GM18873 (cell line): Measurements from ENCODE around the gene TCP1.
A peak's percentile ranks its signal among the peaks of the same experiment; 100 is the strongest.
"Not testable (repeated sequence)": the region's sequence is repeated elsewhere in the genome, so short reads cannot be mapped to it uniquely, and the experiment has no call there.

Experiments
- ATAC-seq: cut with Tn5 transposase; IDR thresholded peaks from one replicate; pipeline ENCODE4 v1.9.1; 2021; ENCODE audit warnings: mild to moderate bottlenecking, moderate library complexity, moderate number of reproducible peaks; ENCODE audit not compliant: unreplicated experiment, low FRiP score

TCP1 gene

GRCh38 chr6:159789377-159790148 is at the start of gene TCP1:
Gene TCP1 (minus strand): TSS chr6:159789602. CDS start chr6:159789468, 134 bp downstream.
- peak; percentile 77 for ATAC-seq

DNA sequence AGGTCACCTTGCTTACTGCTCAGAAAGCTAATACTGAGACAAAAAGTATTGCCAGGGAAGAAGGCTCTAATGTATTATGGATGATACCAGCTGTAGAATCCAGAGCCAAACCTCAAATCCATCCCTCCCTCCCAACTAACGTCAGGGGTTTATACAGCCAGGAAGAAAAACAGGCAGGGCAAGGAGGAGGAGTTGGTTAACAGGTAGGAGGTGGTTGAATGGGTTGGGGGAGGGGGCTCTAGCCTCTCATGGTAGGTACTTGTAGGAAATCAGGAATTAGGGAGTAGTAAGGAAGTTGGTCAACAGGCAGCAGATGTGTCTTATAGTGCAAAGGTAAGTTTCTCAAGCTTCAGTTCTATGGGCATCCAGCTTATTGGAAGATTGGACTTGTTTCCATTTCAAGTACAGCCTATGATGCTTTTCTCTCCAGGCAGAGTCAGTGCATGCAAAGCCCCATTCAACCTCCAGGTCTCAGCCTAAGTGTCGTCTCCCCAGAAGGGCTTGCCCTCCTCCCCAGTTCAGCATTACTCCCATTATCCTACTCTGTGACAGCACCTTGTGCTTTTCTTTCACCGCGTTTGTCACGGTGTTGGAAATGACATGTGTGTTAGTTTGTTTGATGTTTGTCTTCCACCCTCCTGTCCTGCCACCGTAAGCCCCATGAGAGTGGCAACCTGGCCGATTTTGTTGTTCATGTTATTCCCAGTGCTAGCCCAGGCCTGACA is 48.8 kb upstream of the TCP1 start:
- ATAC-seq, result no peak

DNA sequence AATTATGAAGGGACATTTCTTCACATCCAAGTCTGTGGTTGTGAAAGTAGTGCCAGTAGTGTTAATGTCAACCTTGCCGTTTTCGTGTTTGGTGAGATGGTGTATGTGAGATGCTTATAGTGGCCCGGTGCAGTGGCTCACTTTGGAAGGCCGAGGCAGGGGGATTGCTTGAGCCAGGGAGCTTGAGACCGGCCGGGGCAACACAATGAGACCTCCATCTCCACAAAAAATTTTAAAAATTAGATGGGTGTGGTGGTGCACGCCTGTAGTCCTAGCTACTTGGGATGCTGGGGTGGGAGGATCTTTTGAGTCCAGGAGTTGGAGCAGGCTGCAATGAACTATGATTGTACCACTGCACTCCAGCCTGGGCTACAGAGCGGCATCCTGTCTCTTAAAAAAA is 48.1 kb upstream of the TCP1 start:
- no peak for ATAC-seq

GRCh38 chr6:159836718-159837490 is 47.5 kb upstream of the TCP1 start:
- no peak for ATAC-seq

DNA sequence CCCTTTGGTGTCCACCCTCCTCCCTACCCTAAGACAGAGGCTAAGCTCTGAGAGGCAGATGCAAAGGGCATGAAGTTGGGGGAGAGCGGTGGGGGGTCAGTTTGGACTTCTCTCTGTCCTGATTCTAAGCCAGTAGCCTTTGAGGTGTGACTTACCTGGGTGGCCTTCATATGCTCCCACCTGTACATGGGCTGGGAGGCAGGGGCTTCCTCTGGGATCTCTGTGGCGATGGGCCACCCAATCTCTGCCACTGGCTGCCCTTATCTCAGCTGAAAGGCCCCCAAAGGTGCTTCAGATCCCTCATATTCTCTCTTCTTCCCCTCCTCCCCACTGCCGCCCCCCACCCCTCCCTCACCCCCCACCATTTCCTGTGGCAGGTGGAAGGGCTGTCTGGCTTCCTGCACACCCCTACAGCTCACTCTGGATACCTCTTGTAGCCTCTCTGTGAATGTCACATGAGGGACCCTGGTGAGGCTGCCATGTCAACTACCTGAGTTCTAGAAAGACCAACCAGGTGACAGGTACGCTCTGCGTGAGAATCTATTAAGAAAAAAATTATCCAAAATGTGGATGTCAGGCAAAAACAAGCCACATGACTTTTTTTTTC is 44.7 kb upstream of the TCP1 start:
- no peak for ATAC-seq

DNA sequence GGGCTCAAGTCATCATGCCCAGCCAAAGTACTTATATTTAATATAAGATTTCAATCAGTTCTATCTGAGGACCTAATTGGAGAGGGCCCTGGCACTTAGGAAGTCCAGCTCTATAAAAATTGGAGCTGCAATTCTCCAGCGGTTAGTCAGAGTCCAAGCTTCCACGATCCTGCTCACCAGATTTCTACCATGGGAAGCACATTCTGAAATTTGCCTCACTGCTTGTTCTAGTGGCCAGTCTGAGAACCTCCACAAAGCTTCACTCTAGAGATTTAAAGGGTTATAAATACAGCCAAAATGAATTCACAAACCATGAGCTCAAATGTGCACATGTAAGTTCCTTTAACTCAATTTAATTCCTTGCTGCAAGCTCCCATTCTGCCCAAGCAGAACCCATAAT is 44.2 kb upstream of the TCP1 start:
- ATAC-seq, result no peak

DNA sequence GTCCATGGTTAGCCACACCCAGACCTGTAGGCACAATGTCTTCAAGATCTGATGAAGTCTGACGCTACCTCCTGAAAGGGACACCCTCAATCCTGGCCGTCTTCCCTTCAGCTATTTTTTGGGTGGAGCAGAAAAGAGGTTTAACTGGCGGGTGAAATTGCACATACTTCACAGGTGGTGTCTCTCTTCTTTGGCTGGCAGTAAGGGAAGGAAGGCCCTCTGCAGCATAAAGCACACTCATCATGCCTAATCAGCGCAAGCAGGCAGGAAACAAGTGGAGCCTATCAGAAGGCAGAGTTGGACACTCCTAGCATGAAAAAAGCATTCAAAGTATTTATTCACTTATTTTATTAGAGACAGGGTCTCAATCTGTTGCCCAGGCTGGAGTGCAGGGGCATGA is 43.5 kb upstream of the TCP1 start:
- no peak for ATAC-seq

- ATAC-seq, result no peak
These were observed 41.9 kb upstream of the TCP1 start for GRCh38 chr6:159831373-159831679.

- ATAC-seq, result no peak
These were observed 41.3 kb upstream of the TCP1 start for GRCh38 chr6:159830501-159831372.

DNA sequence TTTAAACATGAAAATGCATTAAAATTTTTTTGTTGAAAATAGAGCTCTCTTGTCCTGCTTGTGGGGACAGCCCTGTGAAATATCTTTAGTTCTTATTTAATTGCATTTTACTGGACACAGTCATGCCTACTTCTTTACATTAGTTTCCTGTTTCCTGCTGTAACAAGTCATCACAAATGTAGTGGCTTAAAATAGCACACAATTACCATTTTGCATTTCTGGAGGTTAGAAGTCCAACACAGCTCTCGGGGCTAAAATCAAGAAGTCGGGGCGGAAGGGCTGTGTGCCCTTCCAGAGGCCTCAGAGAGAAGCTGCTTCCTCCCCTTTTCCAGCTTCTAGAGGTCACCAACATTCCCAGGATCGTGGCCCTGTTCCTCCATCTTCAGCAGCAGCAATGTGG is 40.1 kb upstream of the TCP1 start:
- no peak for ATAC-seq

- ATAC-seq, result no peak
These were observed 38.7 kb upstream of the TCP1 start for GRCh38 chr6:159828074-159828473.

DNA sequence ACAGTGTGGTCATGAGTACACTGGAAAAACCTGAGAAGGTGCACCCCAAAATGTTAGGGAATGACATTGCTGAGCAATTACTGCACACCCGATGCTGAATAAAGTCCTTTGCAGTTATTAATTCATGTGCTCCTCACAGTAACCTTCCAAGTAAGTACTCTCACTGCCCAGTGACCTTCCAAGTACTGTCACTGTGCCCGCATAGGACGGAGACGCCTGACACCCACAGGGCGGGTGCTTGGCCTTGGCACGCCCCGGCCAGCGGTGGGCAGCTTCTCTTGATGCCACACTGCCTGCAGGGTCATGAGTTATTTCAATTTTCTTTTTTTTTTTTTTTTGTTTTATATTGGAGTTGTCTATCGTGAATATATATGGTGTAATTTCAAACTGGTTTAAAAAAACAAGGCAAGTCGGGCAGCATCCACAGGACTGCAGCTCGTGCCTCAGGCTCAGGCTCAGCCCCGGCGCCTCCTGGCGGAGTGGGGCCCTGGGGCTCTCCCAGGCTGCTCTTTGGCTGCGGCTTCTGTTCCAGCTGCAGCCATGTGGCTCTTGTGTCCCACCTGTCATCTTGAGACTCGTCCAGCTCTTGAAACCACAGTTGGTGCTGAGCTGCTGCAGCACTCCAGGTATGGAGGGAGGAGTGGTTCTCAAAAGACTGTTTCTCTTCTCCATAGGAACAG is 37.7 kb upstream of the TCP1 start:
- no peak for ATAC-seq

- ATAC-seq, result no peak
These were observed 36.6 kb upstream of the TCP1 start for GRCh38 chr6:159826004-159826403.

DNA sequence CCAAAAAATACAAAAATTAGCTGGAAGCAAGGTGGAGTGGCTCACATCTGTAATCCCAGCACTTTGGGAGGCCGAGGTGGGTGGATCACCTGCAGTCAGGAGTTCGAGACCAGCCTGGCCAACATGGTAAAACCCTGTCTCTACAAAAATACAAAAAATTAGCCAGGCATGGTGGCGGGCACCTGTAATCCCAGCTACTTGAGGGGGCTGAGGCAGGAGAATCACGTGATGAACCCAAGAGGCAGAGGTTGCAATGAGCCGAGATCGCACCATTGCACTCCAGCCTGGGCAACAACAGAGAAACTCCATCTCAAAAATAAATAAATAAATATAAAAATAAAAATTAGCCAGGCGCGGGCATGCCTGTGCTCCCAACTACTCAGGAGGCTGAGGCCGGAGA is 35.3 kb upstream of the TCP1 start:
- not testable (repeated sequence) for ATAC-seq

DNA sequence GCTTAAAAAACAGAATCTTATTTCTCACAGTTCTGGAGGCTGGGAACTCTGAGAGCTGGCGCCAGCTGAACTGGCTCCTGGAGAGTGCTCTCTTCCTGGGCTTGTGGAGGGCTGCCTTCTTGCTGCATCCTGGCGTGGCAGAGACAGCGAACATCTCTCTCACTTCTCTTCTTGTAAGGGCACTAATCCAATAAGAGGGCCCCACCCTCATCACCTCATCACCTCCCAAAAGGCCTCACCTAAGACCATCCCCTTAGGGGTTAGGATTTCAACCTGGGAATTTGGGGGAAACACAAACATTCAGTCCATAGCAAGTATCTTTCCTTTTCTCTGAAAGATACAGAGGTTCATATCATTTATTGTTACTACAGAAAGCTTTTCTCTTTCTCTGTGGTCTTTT is 34.6 kb upstream of the TCP1 start:
- ATAC-seq, result no peak

- ATAC-seq, result no peak
These were observed 32.3 kb upstream of the TCP1 start for GRCh38 chr6:159821726-159822125.

DNA sequence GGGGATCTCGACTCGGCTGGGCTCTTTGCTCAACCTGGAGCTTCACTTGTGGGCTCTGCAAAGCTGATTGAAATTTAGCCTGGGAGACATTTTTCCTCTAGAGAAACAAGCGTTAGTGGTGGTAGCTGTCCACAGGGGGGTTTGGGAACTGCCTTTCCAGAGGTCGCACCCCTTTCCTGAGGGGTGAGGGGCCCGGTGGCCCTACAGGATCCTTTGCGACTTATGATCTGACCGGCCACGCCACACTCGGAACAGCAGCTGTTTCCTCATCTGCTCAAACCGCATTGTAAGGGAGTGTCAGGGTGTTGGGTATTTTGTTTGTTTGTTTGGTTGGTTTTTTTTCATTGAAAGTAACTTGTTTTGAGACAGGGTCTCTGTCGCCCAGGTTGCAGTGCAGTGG is 31.7 kb upstream of the TCP1 start:
- ATAC-seq, result no peak

DNA sequence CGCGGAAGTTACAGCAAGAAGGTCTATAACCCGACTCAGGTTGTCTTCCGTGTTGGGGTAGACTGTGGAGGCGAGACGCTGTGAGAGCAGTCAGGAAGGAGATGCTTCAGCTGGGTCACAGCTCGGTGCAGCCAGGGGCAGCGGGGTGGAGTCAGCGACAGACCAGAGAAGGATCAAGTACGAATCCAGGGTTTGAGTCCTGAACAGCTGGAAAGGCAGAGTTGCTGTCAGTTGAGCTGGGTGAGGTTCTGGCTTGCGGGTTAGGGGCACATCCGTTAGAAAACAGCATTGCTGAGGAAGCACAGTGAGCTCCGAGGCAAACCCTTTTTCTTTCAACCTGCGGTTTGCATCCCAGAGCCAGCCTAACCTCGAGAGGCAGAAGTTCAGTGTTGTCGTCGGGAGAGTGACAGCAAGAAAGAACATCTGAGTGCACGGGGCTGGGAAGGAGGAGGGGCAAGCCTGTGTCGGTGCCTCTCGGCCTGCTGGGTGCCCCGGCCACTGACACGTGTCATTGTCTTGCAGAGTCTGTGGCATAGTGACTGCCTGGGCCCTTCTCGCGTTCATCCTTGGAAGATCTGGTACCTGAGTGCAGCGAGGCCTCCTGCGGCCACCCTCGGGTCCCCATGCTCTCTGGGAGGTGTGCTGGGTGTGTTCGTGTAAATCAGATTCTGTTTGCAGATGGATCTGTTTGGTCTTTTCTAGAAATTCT is 30.7 kb upstream of the TCP1 start:
- ATAC-seq, result no peak

GRCh38 chr6:159819098-159819497 is 29.7 kb upstream of the TCP1 start:
- ATAC-seq, result no peak
